Measurements from ENCODE around the gene SLC25A43.
"Not testable (repeated sequence)": the region's sequence is repeated elsewhere in the genome, so short reads cannot be mapped to it uniquely, and the experiment has no call there.

- not testable (repeated sequence) for TF ChIP-seq POLR2AphosphoS5 (IDR thresholded peaks at IDR 0.05; ENCODE audit: borderline replicate concordance, low read depth, low read length); EZH2 (IDR thresholded peaks at IDR 0.05); FOXP2 (optimal IDR thresholded peaks at IDR 0.05; ENCODE audit: control extremely low read depth, extremely low read length, insufficient read depth)
These were observed 37.7 kb upstream of the SLC25A43 start for GRCh38 chrX:119361451-119361850.
